ENCODE data around the gene SMIM34.
"Not testable (repeated sequence)": the region's sequence is repeated elsewhere in the genome, so short reads cannot be mapped to it uniquely, and the experiment has no call there.

SMIM34 gene

GRCh38 chr21:34423805-34424204 is at the start of gene SMIM34:
Gene SMIM34 (minus strand): TSS chr21:34423951. CDS start chr21:34423839, 112 bp downstream.
- DNase-seq (ENCODE audit: low read depth): not testable (repeated sequence)

- DNase-seq (ENCODE audit: low read depth): not testable (repeated sequence)
These were observed 43.6 kb upstream of the SMIM34 start for GRCh38 chr21:34467333-34467732.

GRCh38 chr21:34459426-34459825 is 35.7 kb upstream of the SMIM34 start:
- DNase-seq (ENCODE audit: low read depth): not testable (repeated sequence)

- not testable (repeated sequence) for DNase-seq (ENCODE audit: low read depth)
These were observed 34.5 kb upstream of the SMIM34 start for GRCh38 chr21:34458266-34458665.

- DNase-seq (ENCODE audit: low read depth): not testable (repeated sequence)
These were observed 32.4 kb upstream of the SMIM34 start for GRCh38 chr21:34456180-34456579.

- not testable (repeated sequence) for DNase-seq (ENCODE audit: low read depth)
These were observed 31.9 kb upstream of the SMIM34 start for GRCh38 chr21:34455628-34456027.

- DNase-seq (ENCODE audit: low read depth): not testable (repeated sequence)
These were observed 23.3 kb upstream of the SMIM34 start for GRCh38 chr21:34447018-34447417.

GRCh38 chr21:34443486-34443885 is 19.7 kb upstream of the SMIM34 start:
- not testable (repeated sequence) for DNase-seq (ENCODE audit: low read depth)

GRCh38 chr21:34429710-34430109 is 6.0 kb upstream of the SMIM34 start:
- not testable (repeated sequence) for DNase-seq (ENCODE audit: low read depth)

GRCh38 chr21:34428441-34428840 is 4.7 kb upstream of the SMIM34 start:
- not testable (repeated sequence) for DNase-seq (ENCODE audit: low read depth)

GRCh38 chr21:34427339-34427738 is 3.6 kb upstream of the SMIM34 start:
- not testable (repeated sequence) for DNase-seq (ENCODE audit: low read depth)

- not testable (repeated sequence) for DNase-seq (ENCODE audit: low read depth)
These were observed 6.2 kb downstream of the SMIM34 start for GRCh38 chr21:34417448-34418077.

- DNase-seq (ENCODE audit: low read depth): not testable (repeated sequence)
These were observed 16.5 kb downstream of the SMIM34 start for GRCh38 chr21:34407294-34407693.

- not testable (repeated sequence) for DNase-seq (ENCODE audit: low read depth)
These were observed 17.1 kb downstream of the SMIM34 start for GRCh38 chr21:34406676-34407075.

- not testable (repeated sequence) for DNase-seq (ENCODE audit: low read depth)
These were observed 17.6 kb downstream of the SMIM34 start for GRCh38 chr21:34406102-34406501.

- not testable (repeated sequence) for DNase-seq (ENCODE audit: low read depth)
These were observed 18.1 kb downstream of the SMIM34 start for GRCh38 chr21:34405686-34406085.

GRCh38 chr21:34404742-34405141 is 19.0 kb downstream of the SMIM34 start:
- DNase-seq (ENCODE audit: low read depth): not testable (repeated sequence)

GRCh38 chr21:34400522-34400921 is 23.2 kb downstream of the SMIM34 start:
- DNase-seq (ENCODE audit: low read depth): not testable (repeated sequence)

GRCh38 chr21:34383724-34384415 is 39.9 kb downstream of the SMIM34 start:
- not testable (repeated sequence) for DNase-seq (ENCODE audit: low read depth)

- not testable (repeated sequence) for DNase-seq (ENCODE audit: low read depth)
These were observed 40.6 kb downstream of the SMIM34 start for GRCh38 chr21:34383138-34383537.

GRCh38 chr21:34375619-34375972 is 48.2 kb downstream of the SMIM34 start:
- not testable (repeated sequence) for DNase-seq (ENCODE audit: low read depth)

- DNase-seq (ENCODE audit: low read depth): not testable (repeated sequence)
These were observed 48.7 kb downstream of the SMIM34 start, which contains the start of gene SMIM11 for GRCh38 chr21:34374940-34375618. Gene SMIM11 (plus strand): TSS chr21:34375507. CDS start chr21:34379505, 3,998 bp downstream.

- DNase-seq (ENCODE audit: low read depth): not testable (repeated sequence)
These were observed 49.3 kb downstream of the SMIM34 start for GRCh38 chr21:34374462-34374861.

All from activated T-cell treated with anti-CD3 and anti-CD28 coated beads for 1 hour (primary cell).